ENCODE results near the gene OAS2. TPM values are rescaled to one million over a fixed set of nuclear protein-coding genes. Genes with fewer than 3 reads are reported as not detected.
A peak's percentile ranks its signal among the peaks of the same experiment; 100 is the strongest.
"Not testable (repeated sequence)": the region's sequence is repeated elsewhere in the genome, so short reads cannot be mapped to it uniquely, and the experiment has no call there.

OAS2 gene
- total and polyA plus RNA-seq, 12 donors: 3.3 to 24.2 (median 8.4) TPM

- intact Hi-C loops (cut with DNase I): no loop called here
- Histone ChIP-seq H3K4me3 (no peak overlapping the region), H3K4me1 (peaks cover 0 to 7% (median 0%) of the 10 kb centered on the region in 9 donors), H3K9me3 (peaks cover 0 to 41% (median 25%) of the 10 kb centered on the region in 11 donors), H3K27me3 (no peaks in the 10 kb centered on the region), H3K27ac (no peak overlapping the region), H3K36me3 (peaks cover 0 to 42% (median 0%) of the 10 kb centered on the region in 9 donors)
- WGBS, 2 donors: 97 to 100% methylated on average over 1 of the region's 1 CpG
- ATAC-seq: no peak
- TF ChIP-seq, protein P1, sequence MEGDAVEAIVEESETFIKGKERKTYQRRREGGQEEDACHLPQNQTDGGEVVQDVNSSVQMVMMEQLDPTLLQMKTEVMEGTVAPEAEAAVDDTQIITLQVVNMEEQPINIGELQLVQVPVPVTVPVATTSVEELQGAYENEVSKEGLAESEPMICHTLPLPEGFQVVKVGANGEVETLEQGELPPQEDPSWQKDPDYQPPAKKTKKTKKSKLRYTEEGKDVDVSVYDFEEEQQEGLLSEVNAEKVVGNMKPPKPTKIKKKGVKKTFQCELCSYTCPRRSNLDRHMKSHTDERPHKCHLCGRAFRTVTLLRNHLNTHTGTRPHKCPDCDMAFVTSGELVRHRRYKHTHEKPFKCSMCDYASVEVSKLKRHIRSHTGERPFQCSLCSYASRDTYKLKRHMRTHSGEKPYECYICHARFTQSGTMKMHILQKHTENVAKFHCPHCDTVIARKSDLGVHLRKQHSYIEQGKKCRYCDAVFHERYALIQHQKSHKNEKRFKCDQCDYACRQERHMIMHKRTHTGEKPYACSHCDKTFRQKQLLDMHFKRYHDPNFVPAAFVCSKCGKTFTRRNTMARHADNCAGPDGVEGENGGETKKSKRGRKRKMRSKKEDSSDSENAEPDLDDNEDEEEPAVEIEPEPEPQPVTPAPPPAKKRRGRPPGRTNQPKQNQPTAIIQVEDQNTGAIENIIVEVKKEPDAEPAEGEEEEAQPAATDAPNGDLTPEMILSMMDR (IDR thresholded peaks at IDR 0.05): no peak
- DNase-seq: no peak
Observed at GRCh38 chr12:112985642-112986290, 7.4 kb downstream of the OAS2 start.

DNA sequence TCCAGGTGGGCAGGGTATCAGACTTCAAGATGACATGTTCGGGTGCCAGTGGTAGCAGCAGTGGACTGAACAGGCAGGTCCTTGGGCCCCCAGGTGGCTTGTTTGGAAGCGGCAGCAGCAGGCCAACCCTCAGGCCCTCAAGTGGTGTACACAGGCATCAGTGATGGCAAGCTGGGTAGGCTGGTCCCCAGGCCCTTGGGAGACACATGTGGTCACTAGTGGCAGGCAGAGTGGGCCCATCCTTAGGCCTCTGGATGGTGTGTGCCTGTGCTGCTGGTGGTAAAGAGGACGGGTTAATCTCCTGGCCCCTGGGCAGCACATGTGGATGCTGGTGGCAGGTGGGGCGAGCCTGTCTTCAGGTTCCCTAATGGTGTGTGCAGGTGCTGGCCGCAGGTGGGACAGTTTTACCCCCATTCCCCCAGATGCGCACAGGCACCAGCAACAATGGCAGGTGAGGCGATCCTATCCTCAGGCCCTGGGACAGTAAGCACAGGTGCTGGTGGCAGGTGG lies 8.0 kb downstream of the OAS2 start:
- no peak overlapping the region for H3K4me3 ChIP-seq
- no peak overlapping the region for H3K27ac ChIP-seq
- no peak for DNase-seq
- 93% methylated on average over 7 of the region's 7 CpGs for WGBS, 2 donors
- H3K9me3 ChIP-seq: peaks cover 0 to 35% (median 22%) of the 10 kb centered on the region in 11 donors
- no peaks in the 10 kb centered on the region for H3K27me3 ChIP-seq
- peaks cover 0 to 48% (median 0%) of the 10 kb centered on the region in 9 donors for H3K36me3 ChIP-seq
- TF ChIP-seq, protein P1 (IDR thresholded peaks at IDR 0.05): no peak
- peaks cover 0 to under 1% (median 0%) of the 10 kb centered on the region in 9 donors for H3K4me1 ChIP-seq
- intact Hi-C loops (cut with DNase I): no loop called here
- peak in 1 of 8 donors; percentile 27 for ATAC-seq

DNA sequence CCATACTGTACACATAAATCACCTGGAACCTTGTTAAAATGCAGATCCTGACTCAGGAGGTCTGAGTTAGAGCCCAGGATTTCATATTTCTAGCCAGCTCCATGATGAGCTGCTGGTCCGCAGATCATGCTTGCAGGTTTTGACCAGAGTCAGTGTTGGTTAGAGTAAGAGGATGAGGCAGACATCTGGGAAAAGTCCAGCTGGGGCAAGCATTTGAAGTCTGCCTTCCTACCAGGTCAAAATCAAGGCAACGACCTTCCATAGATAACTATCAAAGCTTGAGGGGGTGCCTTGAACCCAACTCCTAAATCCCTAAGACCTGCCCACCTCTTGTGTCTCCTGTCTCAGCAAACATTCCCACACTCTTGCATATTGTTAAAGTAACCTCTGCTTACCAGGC lies 9.2 kb downstream of the OAS2 start:
- no peak for ATAC-seq
- H3K36me3 ChIP-seq: peaks cover 0 to 51% (median 0%) of the 10 kb centered on the region in 9 donors
- no peaks in the 10 kb centered on the region for H3K4me1 ChIP-seq
- WGBS, 2 donors: 73 to 76% methylated on average over 2 of the region's 2 CpGs
- no peaks in the 10 kb centered on the region for H3K27me3 ChIP-seq
- TF ChIP-seq, protein P1 (IDR thresholded peaks at IDR 0.05): no peak
- peaks cover 0 to 23% (median 13%) of the 10 kb centered on the region in 11 donors for H3K9me3 ChIP-seq
- DNase-seq: no peak
- no peak overlapping the region for H3K27ac ChIP-seq
- H3K4me3 ChIP-seq: no peak overlapping the region
- intact Hi-C loops (cut with DNase I): no loop called here

DNA sequence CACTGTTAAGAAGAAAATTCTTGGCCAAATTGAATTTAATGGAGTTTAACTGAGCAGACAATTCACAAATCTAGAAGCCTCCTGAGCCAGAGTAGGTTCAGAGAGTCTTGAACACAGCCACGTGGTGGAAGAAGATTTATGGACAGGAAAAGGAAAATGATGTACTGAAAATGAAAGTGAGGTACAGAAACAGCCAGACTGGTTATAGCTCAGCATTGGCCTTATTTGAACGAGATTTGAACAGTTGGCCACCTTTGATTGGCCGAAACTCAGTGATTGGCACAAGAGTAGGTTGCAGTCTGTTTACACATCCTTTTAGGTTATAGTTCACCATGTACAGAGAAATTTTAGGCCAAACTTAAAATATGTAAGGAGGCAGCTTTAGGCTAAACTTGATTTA lies 9.9 kb downstream of the OAS2 start:
- ATAC-seq (no peak), DNase-seq (no peak)
- no peaks in the 10 kb centered on the region for H3K27me3 ChIP-seq
- no peaks in the 10 kb centered on the region for H3K4me1 ChIP-seq
- H3K4me3 ChIP-seq: no peak overlapping the region
- peaks cover 0 to 17% (median 12%) of the 10 kb centered on the region in 11 donors for H3K9me3 ChIP-seq
- TF ChIP-seq, protein P1 (IDR thresholded peaks at IDR 0.05): no peak
- no peak overlapping the region for H3K27ac ChIP-seq
- H3K36me3 ChIP-seq: peaks cover 0 to 53% (median 0%) of the 10 kb centered on the region in 9 donors
- WGBS, 2 donors: 66 to 74% methylated on average over 3 of the region's 3 CpGs
- intact Hi-C loops (cut with DNase I): no loop called here

DNA sequence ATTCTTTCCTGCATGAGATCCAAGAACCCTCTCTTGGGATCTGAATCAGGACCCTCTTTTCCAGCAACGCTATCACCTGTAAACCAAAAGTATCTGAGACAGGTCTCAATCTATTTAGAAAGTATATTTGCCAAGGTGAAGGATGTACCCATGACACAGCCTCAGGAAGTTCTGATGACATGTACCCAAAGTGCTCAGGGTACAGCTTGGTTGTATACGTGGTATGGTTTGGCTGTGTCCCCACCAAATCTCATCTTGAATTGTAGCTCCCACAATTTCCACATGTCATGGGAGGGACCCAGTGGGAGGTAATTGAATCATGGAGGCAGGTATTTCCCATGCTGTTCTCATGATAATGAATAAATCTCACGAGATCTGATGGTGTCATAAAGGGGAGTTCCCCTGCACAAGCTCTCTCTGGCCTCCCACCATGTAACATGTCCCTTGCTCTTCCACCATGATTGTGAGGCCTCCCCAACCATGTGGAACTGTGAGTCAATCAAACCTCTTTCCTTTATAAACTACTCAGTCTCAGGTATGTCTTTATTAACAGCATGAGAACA lies 10.6 kb downstream of the OAS2 start:
- H3K4me3 ChIP-seq; DNase-seq; ATAC-seq; H3K4me1 ChIP-seq; intact Hi-C loops (cut with DNase I); H3K27ac ChIP-seq; H3K27me3 ChIP-seq: not testable (repeated sequence)
- WGBS, 2 donors: 85% methylated on average over 3 of the region's 3 CpGs
- peaks cover 0 to 58% (median 0%) of the 10 kb centered on the region in 9 donors for H3K36me3 ChIP-seq
- H3K9me3 ChIP-seq: peaks cover 0 to 14% (median 12%) of the 10 kb centered on the region in 11 donors
